K562 (cell line): ENCODE measurements around the gene MOSPD3. TPM values are rescaled to one million over a fixed set of nuclear protein-coding genes. Genes with fewer than 3 reads are reported as not detected.
A peak's percentile ranks its signal among the peaks of the same experiment; 100 is the strongest.

ENCODE experiments used
- ATAC-seq: fragments of 200-7000 bp; cut with Tn5 transposase; 3 replicates; pipeline ENCODE4 v1.9.1; 2020; ENCODE audit warnings: moderate library complexity
- BruUV-seq: library from RNA; stranded (reverse); fragments of 400-500 nt; replicated peaks from 2 replicates; lab custom pipeline; 2021; lab: Mats Ljungman, UMichigan
- CTCF ChIA-PET: fragments of 300-600 bp; formaldehyde crosslinking; extraction: SDS; loops from one replicate; lab custom pipeline; 2021; ENCODE audit warnings: low intra/inter-chr PET ratio; lab: Yijun Ruan, JAX
- POLR2A ChIA-PET: fragments of 300-600, 350-650 bp; sonication (Branson Sonifier 250); formaldehyde crosslinking; extraction: SDS; loops from one replicate; lab custom pipeline; 2021; ENCODE audit warnings: antibody characterized with exemption, inconsistent platforms; lab: Yijun Ruan, JAX
- DNase-seq, 4 experiments: peaks; one replicate each; pipeline versions ENCODE4 v3.0.0 to v3.0.0-alpha.2; 2011 to 2018; ENCODE audit warnings: low spot score in 3 of 4, mixed read lengths in 3 of 4; ENCODE audit errors: extremely low read depth in 1 of 4
- FAIRE-seq: peaks from 2 replicates; lab custom pipeline; 2011; peaks lifted over from hg19 to GRCh38; lab: Jason Lieb, UNC
- H2AFZ ChIP-seq: 2 replicates; pipeline ENCODE4 v1.6.0; 2011; ENCODE audit warnings: low read depth, low read length, control low read depth, inconsistent platforms
- H3K27ac ChIP-seq: fragments of 200-600 bp; 3 replicates; pipeline ENCODE4 v1.8.0; 2011; ENCODE audit warnings: low read depth, mild to moderate bottlenecking, control low read depth, inconsistent platforms, low read length, moderate library complexity, mixed read lengths; ENCODE audit errors: extremely low read depth
- H3K27me3 ChIP-seq, 2 experiments: fragments of 300-600 bp in 1 of 2; 2 replicates in 1 of 2; 3 replicates in 1 of 2; pipeline versions ENCODE4 v1.6.0 to v1.8.0; 2011; ENCODE audit warnings: inconsistent platforms in 2 of 2, low read length in 2 of 2, mild to moderate bottlenecking in 1 of 2, mixed read lengths in 1 of 2, moderate library complexity in 1 of 2; ENCODE audit not compliant: control insufficient read depth in 2 of 2, insufficient read depth in 2 of 2
- H3K36me3 ChIP-seq: fragments of 300-600 bp; 3 replicates; pipeline ENCODE4 v1.8.0; 2011; ENCODE audit warnings: mild to moderate bottlenecking, low read length, inconsistent platforms; ENCODE audit not compliant: control insufficient read depth, insufficient read depth
- H3K4me1 ChIP-seq, 2 experiments: fragments of 200-600 bp in 1 of 2; replicated peaks in 1 of 2; 2 replicates in 1 of 2; 3 replicates in 1 of 2; pipeline versions ENCODE4 v1.5.1 to v1.8.0; 2011; ENCODE audit warnings: inconsistent platforms in 2 of 2, low read length in 2 of 2, mild to moderate bottlenecking in 1 of 2, mixed read lengths in 1 of 2, moderate library complexity in 1 of 2; ENCODE audit not compliant: control insufficient read depth in 2 of 2, insufficient read depth in 2 of 2
- H3K4me2 ChIP-seq: 2 replicates; pipeline ENCODE4 v1.6.1; 2011; ENCODE audit warnings: low read length, control low read depth, inconsistent platforms, mixed read lengths; ENCODE audit not compliant: insufficient read depth
- H3K4me3 ChIP-seq: fragments of 200-600 bp; sonication (generic), shearing (Covaris generic); 2 replicates; pipeline ENCODE4 v1.5.1; 2016; ENCODE audit warnings: control low read depth, inconsistent platforms
- H3K79me2 ChIP-seq: fragments of 200-600 bp; 3 replicates; pipeline ENCODE4 v1.8.0; 2011; ENCODE audit warnings: low read length, inconsistent platforms; ENCODE audit not compliant: control insufficient read depth, insufficient read depth
- H3K9ac ChIP-seq, 2 experiments: 2 replicates each; pipeline versions ENCODE4 v1.6.0 to v1.6.1; 2011; ENCODE audit warnings: low read depth in 2 of 2, low read length in 2 of 2, control low read depth in 1 of 2, inconsistent platforms in 1 of 2, mild to moderate bottlenecking in 1 of 2, mixed read lengths in 1 of 2; ENCODE audit not compliant: insufficient read depth in 1 of 2
- H3K9me1 ChIP-seq: one replicate; pipeline ENCODE4 v1.6.0; 2011; ENCODE audit warnings: inconsistent platforms, mild to moderate bottlenecking, low read length, moderate library complexity; ENCODE audit not compliant: control insufficient read depth, insufficient read depth
- H3K9me3 ChIP-seq: replicated peaks from 2 replicates; pipeline ENCODE4 v1.5.1; 2011; ENCODE audit warnings: low read depth, low read length, inconsistent platforms; ENCODE audit not compliant: control insufficient read depth, insufficient read depth
- H4K20me1 ChIP-seq: replicated peaks from 2 replicates; pipeline ENCODE4 v1.6.1; 2011; ENCODE audit warnings: low read length, inconsistent platforms, mixed read lengths; ENCODE audit not compliant: control insufficient read depth, insufficient read depth
- CREB1 ChIP-seq, 2 experiments: sonication (generic) in 1 of 2; formaldehyde crosslinking in 1 of 2; IDR thresholded peaks; 2 replicates each; pipeline versions ENCODE4 v1.6.1 to v1.8.0; 2012 to 2022; ENCODE audit warnings: inconsistent platforms in 1 of 2, mild to moderate bottlenecking in 1 of 2, missing genetic modification reagents in 1 of 2, moderate library complexity in 1 of 2
- EGR1 ChIP-seq: fragments of 450-650 bp; conservative IDR thresholded peaks from 2 replicates; pipeline ENCODE4 v1.6.1; 2017; ENCODE audit warnings: mild to moderate bottlenecking
- FOSL1 ChIP-seq: fragments of 200-800 bp; sonication (Bioruptor generic); conservative IDR thresholded peaks from 2 replicates; pipeline ENCODE4 v1.6.1; 2016; ENCODE audit warnings: missing genetic modification characterization, missing compliant biosample characterization
- HMGN3 ChIP-seq: IDR thresholded peaks from 2 replicates; pipeline ENCODE4 v1.6.1; 2011; ENCODE audit warnings: borderline replicate concordance, low read depth, mild to moderate bottlenecking, mixed read lengths, low read length; ENCODE audit not compliant: insufficient read length; ENCODE audit errors: extremely low read depth
- KDM2B ChIP-seq: fragments of 250-450 bp; sonication (Bioruptor Pico); IDR thresholded peaks from 2 replicates; pipeline ENCODE4 v1.8.0; 2021; ENCODE audit warnings: mild to moderate bottlenecking, moderate library complexity
- MAFK ChIP-seq: IDR thresholded peaks from 2 replicates; pipeline ENCODE4 v1.6.1; 2011; ENCODE audit warnings: low read length, improper control_type of control experiment
- MBD2 ChIP-seq: sonication (generic); IDR thresholded peaks from 2 replicates; pipeline ENCODE4 v1.6.1; 2016; ENCODE audit warnings: low read depth, borderline replicate concordance
- MEF2A ChIP-seq: IDR thresholded peaks from 2 replicates; pipeline ENCODE4 v1.6.1; 2011; ENCODE audit warnings: low read depth, mild to moderate bottlenecking, low read length, moderate library complexity; ENCODE audit not compliant: control insufficient read depth
- MLLT1 ChIP-seq, 2 experiments: fragments of 450-650 bp; IDR thresholded peaks; 2 replicates each; pipeline ENCODE4 v1.6.1; 2016
- MLX ChIP-seq, 2 experiments: fragments of 450-650 bp in 1 of 2; sonication (generic) in 1 of 2; formaldehyde crosslinking; conservative IDR thresholded peaks; 2 replicates each; pipeline versions ENCODE4 v1.4.0 to v1.8.1; 2020 to 2022; ENCODE audit warnings: mild to moderate bottlenecking in 1 of 2, missing genetic modification reagents in 1 of 2
- POLR2G ChIP-seq: fragments of 200-400 bp; formaldehyde crosslinking; IDR thresholded peaks from 2 replicates; pipeline ENCODE4 v1.6.1; 2017; ENCODE audit warnings: low read depth, mild to moderate bottlenecking, antibody characterized with exemption, low read length, moderate library complexity
- PRMT5 ChIP-seq: sonication (generic); formaldehyde crosslinking; IDR thresholded peaks from 2 replicates; pipeline ENCODE4 v1.5.0; 2020; ENCODE audit warnings: missing genetic modification reagents
- RBM39 ChIP-seq: fragments of 200-400 bp; formaldehyde crosslinking; optimal IDR thresholded peaks from 2 replicates; pipeline ENCODE3; 2018; ENCODE audit warnings: low read depth, low read length
- RCOR1 ChIP-seq, 2 experiments: IDR thresholded peaks; 2 replicates each; pipeline ENCODE4 v1.6.1; 2012; ENCODE audit warnings: low read depth in 2 of 2, low read length in 2 of 2, borderline replicate concordance in 1 of 2, improper control_type of control experiment in 1 of 2
- TEAD2 ChIP-seq: fragments of 450-650 bp; IDR thresholded peaks from 2 replicates; pipeline ENCODE4 v1.6.1; 2016; ENCODE audit warnings: missing genetic modification characterization, control low read depth, missing compliant biosample characterization
- ZNF146 ChIP-seq: IDR thresholded peaks from one replicate; pipeline ENCODE4 v1.6.1; 2018; ENCODE audit warnings: missing compliant biosample characterization; ENCODE audit not compliant: unreplicated experiment
- ZNF212 ChIP-seq: fragments of 450-650 bp; formaldehyde crosslinking; IDR thresholded peaks from 2 replicates; pipeline ENCODE4 v1.4.0; 2020; ENCODE audit warnings: mild to moderate bottlenecking
- ZNF253 ChIP-seq: fragments of 250-450 bp; sonication (Bioruptor Pico); conservative IDR thresholded peaks from 2 replicates; pipeline ENCODE4 v1.6.1; 2021; ENCODE audit warnings: mild to moderate bottlenecking
- ZNF830 ChIP-seq: fragments of 250-450 bp; sonication (Bioruptor Pico); IDR thresholded peaks from 2 replicates; pipeline ENCODE4 v1.5.0; 2021; ENCODE audit warnings: mild to moderate bottlenecking
- WGBS: fragments of 100-300 bp; shearing (Covaris generic); methylation state at CpG from one replicate; pipeline ENCODE4 v1.1.6; 2016; ENCODE audit warnings: low coverage, mixed read lengths; ENCODE audit not compliant: insufficient coverage; ENCODE audit errors: missing lambda C conversion rate; 5-methylcytosine and 5-hydroxymethylcytosine counted together
- in situ Hi-C: fragments of 300-500 bp; cut with MboI; formaldehyde crosslinking; loops from 4 replicates; pipeline ENCODE4 v1.15.0; 2018; ENCODE audit warnings: inconsistent platforms, mixed read lengths
- intact Hi-C: fragments of 100-400 bp; cut with micrococcal nuclease; formaldehyde crosslinking; loops from 2 replicates; pipeline ENCODE4 v1.14.2; 2022
- polyA plus RNA-seq, 8 experiments: library from polyadenylated mRNA; depleted of rRNA in 4 of 8; stranded (reverse) in 5 of 8; unstranded in 3 of 8; fragments of >200 nt; fragmentation: Nextera tagmentation in 2 of 8; fragmentation: Illumina TruSeq in 1 of 8; extraction: Ambion mirVana in 2 of 8; extraction: Trizol in 1 of 8; gene quantifications; 2 replicates each; pipeline versions ENCODE4 v1.2.1 to v1.2.3, GENCODE V29; 2011 to 2014; ENCODE audit warnings: inconsistent platforms in 1 of 8, missing spikeins in 1 of 8
- total RNA-seq, 7 experiments: library from RNA; depleted of rRNA in 6 of 7; stranded (reverse); fragments of >200 nt in 6 of 7; fragmentation: Illumina TruSeq in 2 of 7; extraction: Trizol in 2 of 7; gene quantifications; 2 replicates each; pipeline versions ENCODE4 v1.2.1 to v1.2.3, GENCODE V29; 2011 to 2021; ENCODE audit warnings: low replicate concordance in 1 of 7

Gene MOSPD3
- total and polyA plus RNA-seq, 9 of the 15 experiments (the other 6 are each of a cell fraction or from before 2014, with no cell fraction given), result 1.4 to 32.1 (median 7.3) TPM

GRCh38 chr7:100604976-100605911 is 7.1 kb upstream of the MOSPD3 start:
- FAIRE-seq (peak; percentile 67), ATAC-seq (peak; percentile 41), DNase-seq (peak; percentile 72 to 82 (median 75))
- 15% methylated on average over 59 of the region's 68 CpGs for WGBS
- Histone ChIP-seq H4K20me1 (no peaks in the 10 kb centered on the region), H3K36me3 (no peaks in the 10 kb centered on the region), H2AFZ (peak overlapping the region; percentile 86), H3K4me3 (peak overlapping the region; percentile 58), H3K79me2 (peaks cover 5% of the 10 kb centered on the region; the same call in 1 of the 3 replicates), H3K9me1 (peaks cover 5% of the 10 kb centered on the region), H3K27ac (peak overlapping the region; percentile 48; the same call in 2 of the 3 replicates), H3K4me1 (peaks cover 35 to 59% of the 10 kb centered on the region in 2 experiments), H3K9me3 (no peaks in the 10 kb centered on the region), H3K4me2 (peak overlapping the region; percentile 89), H3K27me3 (no peaks in the 10 kb centered on the region), H3K9ac (peak overlapping the region; percentile 42 to 90; a peak in 3 of 4 replicates)
- in situ Hi-C loops, result no loop called here
- BruUV-seq, result TSS peak; percentile 47
- intact Hi-C loops, result loop anchor here (2.0 kb wide), 2 partner anchors 68 to 88 kb away; partner anchors contain the start of gene GNB2
- CTCF ChIA-PET, result interaction anchor here (0.5 to 1.0 kb wide), 5 partner anchors 46 to 245 kb away, joined by 3 to 8 read pairs (median 3); no protein-coding TSS in a partner anchor
- POLR2A ChIA-PET, result interaction anchor here (0.6 to 1.6 kb wide), 4 partner anchors 19 to 154 kb away, joined by 3 to 8 read pairs (median 3); partner anchors contain the start of genes FBXO24 and LRCH4
- TF ChIP-seq MLLT1 (IDR thresholded peaks at IDR 0.05) (no peak), KDM2B (CRISPR knock-in tag) (0 out of 2 replicates have a peak, but pooled peaks have one; percentile 51), ZNF830 (CRISPR knock-in tag) (no peak), MLX (CRISPR knock-in tag; conservative IDR thresholded peaks at IDR 0.05) (no peak), ZNF212 (CRISPR knock-in tag) (no peak), POLR2G (peak; percentile 68), ZNF146 (CRISPR knock-in tag) (no peak), RBM39 (no peak), HMGN3 (peak; percentile 70), ZNF253 (CRISPR knock-in tag) (no peak), CREB1 (IDR thresholded peaks at IDR 0.05) (peak; percentile 45; the same call in 1 of the 2 replicates), CREB1 (CRISPR knock-in tag; IDR thresholded peaks at IDR 0.05) (no peak), MBD2 (no peak), FOSL1 (peak; percentile 25; the same call in 1 of the 2 replicates), RCOR1 (IDR thresholded peaks at IDR 0.05; ENCODE audit: borderline replicate concordance in 1 of 2, low read depth in 2 of 2, low read length in 2 of 2) (peak in 1 of 2 experiments; percentile 2; a peak in 1 of 4 replicates), EGR1 (peak; percentile 50; the same call in 1 of the 2 replicates), PRMT5 (CRISPR knock-in tag) (no peak), TEAD2 (no peak), MEF2A (no peak), MAFK (no peak)
